PC-3 (cell line): ENCODE results near the gene BMPR1A. TPM values are rescaled to one million over a fixed set of nuclear protein-coding genes. Genes with fewer than 3 reads are reported as not detected.

ENCODE experiments used
- ATAC-seq: fragments of 200-7000 bp; cut with Tn5 transposase; 2 replicates; pipeline ENCODE4 v1.9.1; 2020; ENCODE audit warnings: mild to moderate bottlenecking, moderate library complexity
- BruUV-seq: library from RNA; stranded (reverse); fragments of 400-500 nt; replicated peaks from 2 replicates; lab custom pipeline; 2021; lab: Mats Ljungman, UMichigan
- CTCF ChIA-PET: fragments of 300-600 bp; sonication (Branson Sonifier 250); formaldehyde crosslinking; loops from one replicate; lab custom pipeline; 2022; ENCODE audit warnings: antibody characterized with exemption; lab: Charles Lee
- POLR2A ChIA-PET: fragments of 300-600 bp; sonication (Branson Sonifier 250); formaldehyde crosslinking; loops from one replicate; lab custom pipeline; 2022; ENCODE audit warnings: antibody characterized with exemption; ENCODE audit not compliant: unreplicated experiment; lab: Charles Lee
- DNase-seq: peaks from one replicate; pipeline ENCODE4 v3.0.0-alpha.2; 2015
- H2AFZ ChIP-seq: fragments of 300-600 bp; sonication (generic); 2 replicates; pipeline ENCODE4 v1.6.0; 2016; ENCODE audit warnings: antibody characterized with exemption, low read length
- H3F3A ChIP-seq: fragments of 300-600 bp; sonication (generic); one replicate; pipeline ENCODE4 v1.6.0; 2017; ENCODE audit warnings: antibody characterized with exemption, low read length, control low read depth, mild to moderate bottlenecking; ENCODE audit not compliant: unreplicated experiment
- H3K27ac ChIP-seq: fragments of 300-600 bp; sonication (generic); 2 replicates; pipeline ENCODE4 v1.5.1; 2016; ENCODE audit warnings: mild to moderate bottlenecking, low read length
- H3K27me3 ChIP-seq: fragments of 300-600 bp; sonication (generic); 2 replicates; pipeline ENCODE4 v1.6.1; 2016; ENCODE audit warnings: low read length, mixed read lengths
- H3K36me3 ChIP-seq: fragments of 300-600 bp; sonication (generic); 2 replicates; pipeline ENCODE4 v1.6.1; 2016; ENCODE audit warnings: low read depth, mixed run types, low read length, mixed read lengths
- H3K4me1 ChIP-seq: fragments of 300-600 bp; sonication (generic); 2 replicates; pipeline ENCODE4 v1.5.1; 2016; ENCODE audit warnings: low read length; ENCODE audit not compliant: insufficient read depth
- H3K4me2 ChIP-seq: fragments of 300-600 bp; sonication (generic); 2 replicates; pipeline ENCODE4 v1.6.0; 2016; ENCODE audit warnings: low read length
- H3K4me3 ChIP-seq: fragments of 300-600 bp; sonication (generic); 2 replicates; pipeline ENCODE4 v1.5.1; 2016; ENCODE audit warnings: mild to moderate bottlenecking, low read length, mixed read lengths
- H3K79me2 ChIP-seq: fragments of 300-600 bp; sonication (generic); 2 replicates; pipeline ENCODE4 v1.6.1; 2017; ENCODE audit warnings: low read length, mixed read lengths
- H3K9ac ChIP-seq: fragments of 300-600 bp; sonication (generic); 2 replicates; pipeline ENCODE4 v1.6.0; 2016; ENCODE audit warnings: mild to moderate bottlenecking, low read length
- H3K9me2 ChIP-seq: fragments of 300-600 bp; sonication (generic); replicated peaks from 2 replicates; pipeline ENCODE4 v1.6.1; 2016; ENCODE audit warnings: mixed run types, low read length, mixed read lengths
- H3K9me3 ChIP-seq: fragments of 300-600 bp; sonication (generic); 2 replicates; pipeline ENCODE4 v1.6.1; 2016; ENCODE audit warnings: low read length, mixed read lengths
- H4K20me1 ChIP-seq: fragments of 300-600 bp; sonication (generic); 2 replicates; pipeline ENCODE4 v1.6.1; 2016; ENCODE audit warnings: low read length, mixed read lengths
- CTCF ChIP-seq: fragments of 300-600 bp; sonication (generic); conservative IDR thresholded peaks from 2 replicates; pipeline ENCODE4 v1.5.1; 2017; ENCODE audit warnings: antibody characterized with exemption, low read depth, mild to moderate bottlenecking, low read length
- EZH2 ChIP-seq: fragments of 300-600 bp; sonication (generic); IDR thresholded peaks from one replicate; pipeline ENCODE4 v1.6.1; 2017; ENCODE audit warnings: antibody characterized with exemption, mild to moderate bottlenecking, low read length; ENCODE audit not compliant: unreplicated experiment
- EZH2phosphoT487 ChIP-seq: fragments of 300-600 bp; sonication (generic); IDR thresholded peaks from 2 replicates; pipeline ENCODE4 v1.6.1; 2018; ENCODE audit warnings: mild to moderate bottlenecking, antibody characterized with exemption, low read length, borderline replicate concordance
- intact Hi-C: fragments of 100-400 bp; cut with micrococcal nuclease; formaldehyde crosslinking; loops from 2 replicates; pipeline ENCODE4 v1.9.0; 2023
- total RNA-seq: library from RNA; depleted of rRNA; stranded (reverse); fragments of >200 nt; gene quantifications from 2 replicates; pipeline ENCODE4 v1.2.3, GENCODE V29; 2014

Gene BMPR1A
- total RNA-seq, 1 experiment from 2014 or later, result 14.5 TPM

GRCh38 chr10:86763404-86763803, 7.0 kb downstream of the BMPR1A start:
- BruUV-seq, result no TSS peak
- Histone ChIP-seq H2AFZ (no peak overlapping the region), H3K4me1 (0 out of 2 replicates have a peak, but pooled peaks cover 6% of the 10 kb centered on the region), H3K36me3 (no peaks in the 10 kb centered on the region), H3K27me3 (no peaks in the 10 kb centered on the region), H3K27ac (no peak overlapping the region), H3K9me2 (no peaks in the 10 kb centered on the region), H3K79me2 (peaks cover 91% of the 10 kb centered on the region), H3K9me3 (no peaks in the 10 kb centered on the region), H3F3A (no peaks in the 10 kb centered on the region), H3K4me2 (no peak overlapping the region), H3K9ac (no peak overlapping the region), H3K4me3 (no peak overlapping the region), H4K20me1 (no peaks in the 10 kb centered on the region)
- CTCF ChIA-PET, result no interaction called here
- ATAC-seq, result no peak
- intact Hi-C loops, result no loop called here
- DNase-seq, result no peak
- TF ChIP-seq EZH2, result no peak
- no peak for TF ChIP-seq CTCF
- TF ChIP-seq EZH2phosphoT487, result no peak
- POLR2A ChIA-PET, result no interaction called here

- CTCF ChIA-PET, result no interaction called here
- Histone ChIP-seq H3K27ac (no peak overlapping the region), H3K4me1 (no peaks in the 10 kb centered on the region), H3K79me2 (peaks cover 90% of the 10 kb centered on the region), H3K9ac (no peak overlapping the region), H4K20me1 (no peaks in the 10 kb centered on the region), H3K36me3 (no peaks in the 10 kb centered on the region), H3K4me2 (no peak overlapping the region), H3K9me3 (no peaks in the 10 kb centered on the region), H3K9me2 (no peaks in the 10 kb centered on the region), H3F3A (no peaks in the 10 kb centered on the region), H3K4me3 (no peak overlapping the region), H3K27me3 (no peaks in the 10 kb centered on the region), H2AFZ (no peak overlapping the region)
- no peak for DNase-seq
- intact Hi-C loops, result no loop called here
- no TSS peak for BruUV-seq
- POLR2A ChIA-PET, result no interaction called here
- TF ChIP-seq CTCF, result no peak
- TF ChIP-seq EZH2phosphoT487, result no peak
- no peak for ATAC-seq
These were observed 9.1 kb downstream of the BMPR1A start for GRCh38 chr10:86765548-86765947.

- no peak overlapping the region for H3K4me2 ChIP-seq
- intact Hi-C loops, result no loop called here
- TF ChIP-seq CTCF (no peak), EZH2 (no peak), EZH2phosphoT487 (no peak)
- no peak overlapping the region for H3K9ac ChIP-seq
- H3K9me2 ChIP-seq, result no peaks in the 10 kb centered on the region
- ATAC-seq, result no peak
- no peak overlapping the region for H2AFZ ChIP-seq
- no peaks in the 10 kb centered on the region for H3K36me3 ChIP-seq
- ChIA-PET POLR2A (interaction anchor here (0.5 kb wide), 1 partner anchor 52 kb away, joined by 3 read pairs; no protein-coding TSS in a partner anchor), CTCF (interaction anchor here (0.6 kb wide), 1 partner anchor 81 kb away, joined by 3 read pairs; no protein-coding TSS in a partner anchor)
- H3K27ac ChIP-seq, result no peak overlapping the region
- no peaks in the 10 kb centered on the region for H3F3A ChIP-seq
- no peaks in the 10 kb centered on the region for H3K27me3 ChIP-seq
- H3K4me1 ChIP-seq, result no peaks in the 10 kb centered on the region
- H4K20me1 ChIP-seq, result no peaks in the 10 kb centered on the region
- no peaks in the 10 kb centered on the region for H3K9me3 ChIP-seq
- DNase-seq, result no peak
- H3K79me2 ChIP-seq, result peaks cover 68% of the 10 kb centered on the region
- H3K4me3 ChIP-seq, result no peak overlapping the region
- no TSS peak for BruUV-seq
These were observed 12.1 kb downstream of the BMPR1A start for GRCh38 chr10:86768412-86769062.
